Measurements from ENCODE around the gene ELP4. TPM values are rescaled to one million over a fixed set of nuclear protein-coding genes. Genes with fewer than 3 reads are reported as not detected.

Gene ELP4
- total RNA-seq, 1 experiment from 2014 or later: 17.2 TPM

DNA sequence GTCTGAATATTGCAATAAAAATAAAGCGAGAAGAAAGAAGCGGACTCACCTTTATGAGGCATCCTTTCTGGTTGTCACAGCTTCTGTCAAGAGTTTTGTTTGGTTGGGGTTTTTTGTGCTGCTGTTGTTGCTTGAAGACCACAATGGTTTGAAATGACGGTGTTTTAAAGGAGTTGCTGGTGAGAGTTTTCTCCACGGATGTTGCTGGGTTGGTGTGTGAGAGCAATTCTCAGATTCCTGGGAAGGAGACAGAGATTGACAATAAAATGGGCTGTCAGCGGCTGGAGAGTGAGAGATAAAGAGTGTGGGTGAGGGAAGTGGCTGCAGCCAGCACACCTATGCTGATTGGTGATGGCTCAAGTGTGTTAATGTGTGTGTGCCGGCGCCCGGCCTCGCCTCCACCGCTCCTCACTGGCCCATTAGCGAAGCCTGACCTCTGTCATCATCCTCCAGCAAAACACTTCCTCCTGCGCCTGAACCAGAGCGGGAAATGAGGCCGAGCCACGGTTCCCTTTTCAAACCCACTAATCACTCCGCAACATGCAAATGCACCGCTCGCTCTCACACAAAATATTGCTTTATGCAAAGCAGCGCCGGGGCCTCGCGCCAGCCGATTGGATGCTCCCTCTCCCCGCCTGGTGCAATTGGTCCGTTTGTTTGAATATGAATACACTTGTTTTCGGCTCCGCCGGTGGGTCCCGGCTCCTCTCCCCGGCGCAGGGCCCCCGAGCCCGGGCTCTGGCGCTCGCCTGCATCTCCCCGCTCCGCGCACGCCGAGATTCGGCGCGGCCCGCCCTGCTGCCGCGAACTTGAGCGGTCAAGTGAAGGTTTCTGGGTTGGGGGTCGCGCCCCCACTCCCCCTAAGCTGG lies 301.4 kb downstream of the ELP4 start, which contains the start of gene PAX6:
TSS of gene PAX6 (minus strand) at position 544 of the 869 bp plus-strand sequence. CDS start 4,911 bp downstream, outside the sequence.
- H3K4me1 ChIP-seq (ENCODE audit: control insufficient read depth, insufficient read depth, low read length): 0 out of 2 replicates have a peak, but pooled peaks cover 3% of the 10 kb centered on the region
- no peak within 1 kb of the TSS for H3K27ac ChIP-seq (ENCODE audit: low read length)
- H3K27me3 ChIP-seq (ENCODE audit: control insufficient read depth, insufficient read depth, low read length): peaks cover 26% of the 10 kb centered on the region
- ChIA-PET CTCF (no interaction called here), POLR2A (no interaction called here)
- H3K9me3 ChIP-seq (ENCODE audit: control insufficient read depth, insufficient read depth, low read depth, low read length): no peaks in the 10 kb centered on the region
- intact Hi-C loops (cut with micrococcal nuclease; ENCODE audit: unreplicated experiment) (no loop called here), in situ Hi-C loops (cut with HindIII; ENCODE audit: low pct_unique_long_range_greater_than_20kb, low sequenced_read_pairs) (no loop called here)
- DNase-seq (ENCODE audit: low read depth, low spot score) (no peak), ATAC-seq (no peak)
- BruUV-seq (replicated peaks): no TSS peak
- H3K36me3 ChIP-seq (ENCODE audit: control insufficient read depth, insufficient read depth, low read length): no peaks in the 10 kb centered on the region
- TF ChIP-seq, protein P1, sequence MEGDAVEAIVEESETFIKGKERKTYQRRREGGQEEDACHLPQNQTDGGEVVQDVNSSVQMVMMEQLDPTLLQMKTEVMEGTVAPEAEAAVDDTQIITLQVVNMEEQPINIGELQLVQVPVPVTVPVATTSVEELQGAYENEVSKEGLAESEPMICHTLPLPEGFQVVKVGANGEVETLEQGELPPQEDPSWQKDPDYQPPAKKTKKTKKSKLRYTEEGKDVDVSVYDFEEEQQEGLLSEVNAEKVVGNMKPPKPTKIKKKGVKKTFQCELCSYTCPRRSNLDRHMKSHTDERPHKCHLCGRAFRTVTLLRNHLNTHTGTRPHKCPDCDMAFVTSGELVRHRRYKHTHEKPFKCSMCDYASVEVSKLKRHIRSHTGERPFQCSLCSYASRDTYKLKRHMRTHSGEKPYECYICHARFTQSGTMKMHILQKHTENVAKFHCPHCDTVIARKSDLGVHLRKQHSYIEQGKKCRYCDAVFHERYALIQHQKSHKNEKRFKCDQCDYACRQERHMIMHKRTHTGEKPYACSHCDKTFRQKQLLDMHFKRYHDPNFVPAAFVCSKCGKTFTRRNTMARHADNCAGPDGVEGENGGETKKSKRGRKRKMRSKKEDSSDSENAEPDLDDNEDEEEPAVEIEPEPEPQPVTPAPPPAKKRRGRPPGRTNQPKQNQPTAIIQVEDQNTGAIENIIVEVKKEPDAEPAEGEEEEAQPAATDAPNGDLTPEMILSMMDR (IDR thresholded peaks at IDR 0.05): no peak
- TF ChIP-seq, protein P2, sequence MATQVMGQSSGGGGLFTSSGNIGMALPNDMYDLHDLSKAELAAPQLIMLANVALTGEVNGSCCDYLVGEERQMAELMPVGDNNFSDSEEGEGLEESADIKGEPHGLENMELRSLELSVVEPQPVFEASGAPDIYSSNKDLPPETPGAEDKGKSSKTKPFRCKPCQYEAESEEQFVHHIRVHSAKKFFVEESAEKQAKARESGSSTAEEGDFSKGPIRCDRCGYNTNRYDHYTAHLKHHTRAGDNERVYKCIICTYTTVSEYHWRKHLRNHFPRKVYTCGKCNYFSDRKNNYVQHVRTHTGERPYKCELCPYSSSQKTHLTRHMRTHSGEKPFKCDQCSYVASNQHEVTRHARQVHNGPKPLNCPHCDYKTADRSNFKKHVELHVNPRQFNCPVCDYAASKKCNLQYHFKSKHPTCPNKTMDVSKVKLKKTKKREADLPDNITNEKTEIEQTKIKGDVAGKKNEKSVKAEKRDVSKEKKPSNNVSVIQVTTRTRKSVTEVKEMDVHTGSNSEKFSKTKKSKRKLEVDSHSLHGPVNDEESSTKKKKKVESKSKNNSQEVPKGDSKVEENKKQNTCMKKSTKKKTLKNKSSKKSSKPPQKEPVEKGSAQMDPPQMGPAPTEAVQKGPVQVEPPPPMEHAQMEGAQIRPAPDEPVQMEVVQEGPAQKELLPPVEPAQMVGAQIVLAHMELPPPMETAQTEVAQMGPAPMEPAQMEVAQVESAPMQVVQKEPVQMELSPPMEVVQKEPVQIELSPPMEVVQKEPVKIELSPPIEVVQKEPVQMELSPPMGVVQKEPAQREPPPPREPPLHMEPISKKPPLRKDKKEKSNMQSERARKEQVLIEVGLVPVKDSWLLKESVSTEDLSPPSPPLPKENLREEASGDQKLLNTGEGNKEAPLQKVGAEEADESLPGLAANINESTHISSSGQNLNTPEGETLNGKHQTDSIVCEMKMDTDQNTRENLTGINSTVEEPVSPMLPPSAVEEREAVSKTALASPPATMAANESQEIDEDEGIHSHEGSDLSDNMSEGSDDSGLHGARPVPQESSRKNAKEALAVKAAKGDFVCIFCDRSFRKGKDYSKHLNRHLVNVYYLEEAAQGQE (IDR thresholded peaks at IDR 0.05; ENCODE audit: insufficient read depth in 1 of 2, low read depth in 2 of 2, low read length in 1 of 2): no peak
- TF ChIP-seq SIN3A (IDR thresholded peaks at IDR 0.05; ENCODE audit: borderline replicate concordance, insufficient read depth, low read depth, low read length) (no peak), POLR2AphosphoS5 (IDR thresholded peaks at IDR 0.05; ENCODE audit: low read depth, low read length) (no peak), TCF7L2 (IDR thresholded peaks at IDR 0.05; ENCODE audit: low read depth, low read length) (no peak)
- H3K4me3 ChIP-seq (ENCODE audit: low read depth in 2 of 2, low read length in 2 of 2): peak within 1 kb of the TSS; percentile 45 to 51

DNA sequence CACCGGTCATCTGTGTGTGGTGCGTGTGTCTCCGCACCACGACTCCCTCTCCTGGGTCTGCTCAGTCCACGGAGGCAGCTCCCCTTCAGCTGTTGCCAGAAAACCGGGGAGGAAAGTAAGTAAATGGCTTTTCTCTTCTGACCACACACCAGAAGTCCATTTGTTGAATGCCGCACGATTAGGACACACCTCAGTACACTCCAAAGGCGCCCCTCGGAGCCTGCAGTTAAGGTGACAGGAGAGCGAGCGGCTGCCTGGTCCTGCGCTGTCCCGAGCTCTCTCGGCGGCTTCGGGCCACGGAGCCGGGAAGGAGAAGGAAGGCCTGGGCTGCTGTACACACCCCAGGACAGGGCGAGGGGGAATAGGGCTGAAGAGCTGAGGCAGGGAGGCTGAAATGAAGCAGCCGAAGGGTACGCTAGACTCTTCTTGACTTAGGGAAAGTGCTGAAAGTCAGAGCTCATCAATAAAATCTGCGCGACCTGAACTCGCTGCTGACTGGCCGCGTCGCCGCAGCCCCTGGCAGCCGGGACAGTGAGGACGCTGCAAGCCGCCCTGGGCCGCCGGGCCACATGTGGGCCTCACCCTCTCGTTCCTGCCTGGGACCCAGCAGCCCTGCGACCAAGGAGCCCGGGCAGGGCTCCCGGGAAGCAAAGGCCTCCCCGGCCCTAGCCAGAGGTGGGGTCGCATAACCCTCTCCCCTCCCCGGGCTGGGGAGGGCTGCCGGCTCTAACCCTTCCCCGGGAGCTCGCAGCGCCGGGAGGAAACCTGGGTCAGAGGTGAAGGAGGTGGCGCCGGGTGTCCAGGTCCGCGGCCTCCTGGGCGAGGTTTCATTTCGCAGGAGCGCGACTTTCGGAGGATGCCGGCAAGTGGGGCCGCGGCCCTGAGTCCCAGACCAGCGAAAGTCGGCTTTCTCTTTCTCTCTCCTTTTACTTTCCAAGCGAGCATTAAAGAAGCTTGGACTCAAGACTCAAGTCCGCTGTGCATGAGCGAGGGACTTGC lies 303.1 kb downstream of the ELP4 start:
- in situ Hi-C loops (cut with HindIII; ENCODE audit: low pct_unique_long_range_greater_than_20kb, low sequenced_read_pairs): no loop called here
- POLR2A ChIA-PET: no interaction called here

More for the DNA sequence above, 303.1 kb downstream of the ELP4 start:
- BruUV-seq (replicated peaks): no TSS peak
- H3K27me3 ChIP-seq (ENCODE audit: control insufficient read depth, insufficient read depth, low read length): peaks cover 21% of the 10 kb centered on the region
- CTCF ChIA-PET: no interaction called here
- no peak overlapping the region for H3K27ac ChIP-seq (ENCODE audit: low read length)
- TF ChIP-seq, protein P2 (IDR thresholded peaks at IDR 0.05; ENCODE audit: insufficient read depth in 1 of 2, low read depth in 2 of 2, low read length in 1 of 2): no peak
- TF ChIP-seq POLR2AphosphoS5 (IDR thresholded peaks at IDR 0.05; ENCODE audit: low read depth, low read length) (no peak), TCF7L2 (IDR thresholded peaks at IDR 0.05; ENCODE audit: low read depth, low read length) (no peak), SIN3A (IDR thresholded peaks at IDR 0.05; ENCODE audit: borderline replicate concordance, insufficient read depth, low read depth, low read length) (no peak)
- TF ChIP-seq, protein P1 (IDR thresholded peaks at IDR 0.05): no peak
- H3K36me3 ChIP-seq (ENCODE audit: control insufficient read depth, insufficient read depth, low read length): no peaks in the 10 kb centered on the region
- DNase-seq (ENCODE audit: low read depth, low spot score): no peak
- 0 out of 2 replicates have a peak, but pooled peaks cover 3% of the 10 kb centered on the region for H3K4me1 ChIP-seq (ENCODE audit: control insufficient read depth, insufficient read depth, low read length)
- intact Hi-C loops (cut with micrococcal nuclease; ENCODE audit: unreplicated experiment): no loop called here
- no peak for ATAC-seq
- no peaks in the 10 kb centered on the region for H3K9me3 ChIP-seq (ENCODE audit: control insufficient read depth, insufficient read depth, low read depth, low read length)
- peak overlapping the region in 1 of 2 experiments; percentile 19; a peak in 1 of 4 replicates for H3K4me3 ChIP-seq (ENCODE audit: low read depth in 2 of 2, low read length in 2 of 2)
